ENCODE measurements around the gene ALOX12.
"Not testable (repeated sequence)": the region's sequence is repeated elsewhere in the genome, so short reads cannot be mapped to it uniquely, and the experiment has no call there.

ALOX12 gene

GRCh38 chr17:6995500-6996255, at the start of gene ALOX12:
Gene ALOX12, plus strand, starts transcription at chr17:6996049. Its CDS starts 69 bp downstream, at chr17:6996118.
- Mint-ChIP-seq H3K9me3 (no peaks in the 10 kb centered on the region), H3K36me3 (ENCODE audit: low read depth) (peaks cover 14% of the 10 kb centered on the region), H3K27ac (no peak within 1 kb of the TSS), H3K27me3 (no peaks in the 10 kb centered on the region), H3K4me3 (no peak within 1 kb of the TSS), H3K4me1 (no peaks in the 10 kb centered on the region)
- ATAC-seq (no peak), DNase-seq (no peak)

GRCh38 chr17:6947745-6948144, 48.1 kb upstream of the ALOX12 start:
- Mint-ChIP-seq H3K9me3 (no peaks in the 10 kb centered on the region), H3K4me3 (no peak overlapping the region), H3K27ac (peak overlapping the region; percentile 79), H3K36me3 (ENCODE audit: low read depth) (no peaks in the 10 kb centered on the region), H3K4me1 (peaks cover 17% of the 10 kb centered on the region), H3K27me3 (no peaks in the 10 kb centered on the region)
- DNase-seq (no peak), ATAC-seq (no peak)

DNA sequence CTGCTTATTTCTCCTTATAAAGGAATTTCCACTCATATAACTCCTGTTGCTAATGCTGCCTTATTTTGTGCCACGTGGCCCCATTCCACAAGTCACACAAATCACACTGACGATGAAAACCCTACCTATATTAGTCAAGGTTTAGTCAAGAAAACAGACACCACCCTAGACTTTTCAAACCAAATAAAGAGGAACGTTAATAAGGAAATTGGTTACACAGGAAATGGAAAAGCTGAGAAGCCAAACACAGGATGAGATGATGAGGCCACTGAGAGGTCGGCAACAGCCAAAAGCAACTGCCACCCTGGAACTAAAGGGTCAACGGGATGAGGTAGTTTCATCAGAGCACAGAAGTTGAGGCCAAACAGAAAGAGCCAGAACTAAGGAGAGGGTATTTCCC, 47.3 kb upstream of the ALOX12 start:
- Mint-ChIP-seq H3K4me3 (no peak overlapping the region), H3K4me1 (peaks cover 17% of the 10 kb centered on the region), H3K27ac (peak overlapping the region; percentile 79), H3K36me3 (ENCODE audit: low read depth) (no peaks in the 10 kb centered on the region), H3K27me3 (no peaks in the 10 kb centered on the region), H3K9me3 (no peaks in the 10 kb centered on the region)
- peak; percentile 16 for DNase-seq
- ATAC-seq = peak; percentile 85

- H3K9me3 Mint-ChIP-seq = no peaks in the 10 kb centered on the region
- H3K36me3 Mint-ChIP-seq (ENCODE audit: low read depth) = no peaks in the 10 kb centered on the region
- no peaks in the 10 kb centered on the region for H3K27me3 Mint-ChIP-seq
- DNase-seq = no peak
- H3K4me1 Mint-ChIP-seq = peaks cover 17% of the 10 kb centered on the region
- no peak overlapping the region for H3K4me3 Mint-ChIP-seq
- peak overlapping the region; percentile 79 for H3K27ac Mint-ChIP-seq
- ATAC-seq = no peak
These were observed 46.9 kb upstream of the ALOX12 start for GRCh38 chr17:6948976-6949375.

DNA sequence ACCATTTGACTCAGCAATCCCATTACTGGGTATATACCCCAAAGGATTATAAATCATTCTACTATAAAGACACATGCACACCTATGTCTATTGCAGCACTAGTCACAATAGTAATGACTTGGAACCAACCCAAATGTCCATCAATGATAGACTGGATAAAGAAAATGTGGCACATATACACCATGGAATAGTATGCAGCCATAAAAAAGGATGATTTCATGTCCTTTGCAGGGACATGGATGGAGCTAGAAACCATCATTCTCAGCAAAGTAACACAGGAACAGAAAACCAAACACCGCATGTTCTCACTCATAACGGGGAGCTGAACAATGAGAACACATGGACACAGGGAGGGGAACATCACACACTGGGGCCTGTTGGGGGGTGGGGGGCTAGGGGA, 44.9 kb upstream of the ALOX12 start:
- H3K36me3 Mint-ChIP-seq (ENCODE audit: low read depth); H3K9me3 Mint-ChIP-seq; H3K4me3 Mint-ChIP-seq; H3K27me3 Mint-ChIP-seq; ATAC-seq; DNase-seq; H3K27ac Mint-ChIP-seq: not testable (repeated sequence)
- peaks cover 17% of the 10 kb centered on the region for H3K4me1 Mint-ChIP-seq

DNA sequence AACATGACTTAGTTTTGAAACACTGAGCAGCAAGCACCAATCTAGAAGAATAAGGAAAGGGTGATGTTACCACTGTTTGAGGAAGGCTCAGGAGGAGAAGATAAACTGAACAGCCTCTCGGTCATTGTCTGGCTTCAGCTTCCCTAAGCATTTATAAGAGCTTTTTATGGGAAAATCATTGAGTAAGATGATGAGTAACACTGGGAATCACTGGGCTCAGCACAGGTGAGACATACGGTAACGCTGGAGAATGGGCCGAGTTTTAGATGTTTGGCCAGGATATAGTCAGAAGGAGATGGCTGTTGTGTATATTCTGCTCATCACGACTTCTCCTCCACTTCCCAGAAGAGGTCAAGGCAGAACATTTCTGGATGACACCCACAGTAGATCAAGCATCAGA, 42.2 kb upstream of the ALOX12 start:
- Mint-ChIP-seq H3K9me3 (no peaks in the 10 kb centered on the region), H3K36me3 (ENCODE audit: low read depth) (no peaks in the 10 kb centered on the region), H3K4me1 (peaks cover 8% of the 10 kb centered on the region), H3K27ac (no peak overlapping the region), H3K4me3 (no peak overlapping the region), H3K27me3 (no peaks in the 10 kb centered on the region)
- no peak for DNase-seq
- no peak for ATAC-seq

DNA sequence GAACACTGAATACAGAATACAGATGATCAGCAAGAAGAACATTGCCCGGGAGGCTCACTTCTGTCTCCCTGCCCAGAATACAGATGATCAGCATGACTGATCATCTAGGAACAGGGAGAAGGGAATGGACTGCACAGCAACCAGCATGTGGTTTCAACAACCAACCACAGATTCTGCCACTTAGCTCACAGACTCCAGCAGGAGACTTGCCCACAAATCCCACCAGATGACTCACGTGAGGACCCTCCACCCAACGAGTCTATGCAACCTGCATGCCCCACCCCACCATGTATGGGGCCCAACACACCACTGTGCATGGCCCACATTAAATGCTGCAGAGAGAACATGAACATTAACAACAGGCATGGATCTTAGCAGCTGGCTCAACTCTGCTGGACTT, 36.1 kb upstream of the ALOX12 start:
- H3K9me3 Mint-ChIP-seq = no peaks in the 10 kb centered on the region
- no peak overlapping the region for H3K4me3 Mint-ChIP-seq
- no peaks in the 10 kb centered on the region for H3K4me1 Mint-ChIP-seq
- H3K27me3 Mint-ChIP-seq = no peaks in the 10 kb centered on the region
- DNase-seq (no peak), ATAC-seq (no peak)
- no peaks in the 10 kb centered on the region for H3K36me3 Mint-ChIP-seq (ENCODE audit: low read depth)
- H3K27ac Mint-ChIP-seq = no peak overlapping the region

GRCh38 chr17:6969323-6969726, 26.5 kb upstream of the ALOX12 start:
- peak; percentile 15 for ATAC-seq
- Mint-ChIP-seq H3K27me3 (no peaks in the 10 kb centered on the region), H3K4me1 (peaks cover 10% of the 10 kb centered on the region), H3K9me3 (no peaks in the 10 kb centered on the region), H3K4me3 (no peak overlapping the region), H3K36me3 (ENCODE audit: low read depth) (no peaks in the 10 kb centered on the region), H3K27ac (peak overlapping the region; percentile 5)
- no peak for DNase-seq

GRCh38 chr17:6970992-6971391, 24.9 kb upstream of the ALOX12 start:
- H3K27me3 Mint-ChIP-seq = no peaks in the 10 kb centered on the region
- no peak overlapping the region for H3K4me3 Mint-ChIP-seq
- no peak for DNase-seq
- H3K27ac Mint-ChIP-seq = no peak overlapping the region
- H3K4me1 Mint-ChIP-seq = peaks cover 10% of the 10 kb centered on the region
- no peak for ATAC-seq
- H3K9me3 Mint-ChIP-seq = no peaks in the 10 kb centered on the region
- no peaks in the 10 kb centered on the region for H3K36me3 Mint-ChIP-seq (ENCODE audit: low read depth)

GRCh38 chr17:6979440-6979839, 16.4 kb upstream of the ALOX12 start:
- H3K36me3 Mint-ChIP-seq (ENCODE audit: low read depth); ATAC-seq; H3K27ac Mint-ChIP-seq; H3K4me1 Mint-ChIP-seq; H3K4me3 Mint-ChIP-seq; H3K27me3 Mint-ChIP-seq; H3K9me3 Mint-ChIP-seq; DNase-seq: not testable (repeated sequence)

DNA sequence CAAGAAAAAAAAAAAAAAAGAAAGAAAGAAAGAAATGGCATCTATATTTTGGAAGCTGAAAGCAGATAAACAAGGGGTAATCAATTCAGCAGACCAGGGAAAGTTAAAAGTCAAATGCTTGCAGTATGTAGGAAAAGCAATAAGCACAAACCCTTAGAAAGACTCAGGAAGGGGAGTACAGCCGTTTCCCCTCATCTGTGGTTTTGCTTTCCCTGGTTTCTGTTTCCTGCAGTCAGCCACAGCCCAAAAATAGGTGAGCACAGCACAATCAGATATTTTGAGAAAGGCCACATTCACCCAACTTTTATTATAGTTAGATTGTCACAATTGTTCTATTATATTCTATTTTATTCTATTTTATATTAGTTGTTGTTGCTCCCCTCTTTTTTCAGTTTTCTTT, 14.4 kb upstream of the ALOX12 start:
- H3K36me3 Mint-ChIP-seq (ENCODE audit: low read depth) = no peaks in the 10 kb centered on the region
- H3K4me1 Mint-ChIP-seq = peaks cover 7% of the 10 kb centered on the region
- H3K9me3 Mint-ChIP-seq = no peaks in the 10 kb centered on the region
- ATAC-seq (no peak), DNase-seq (no peak)
- no peak overlapping the region for H3K4me3 Mint-ChIP-seq
- H3K27me3 Mint-ChIP-seq = no peaks in the 10 kb centered on the region
- no peak overlapping the region for H3K27ac Mint-ChIP-seq

- Mint-ChIP-seq H3K27ac (no peak overlapping the region), H3K4me3 (no peak overlapping the region), H3K9me3 (no peaks in the 10 kb centered on the region), H3K36me3 (ENCODE audit: low read depth) (no peaks in the 10 kb centered on the region), H3K27me3 (no peaks in the 10 kb centered on the region), H3K4me1 (peaks cover 7% of the 10 kb centered on the region)
- DNase-seq = no peak
- ATAC-seq = no peak
These were observed 10.6 kb upstream of the ALOX12 start for GRCh38 chr17:6985266-6985665.

- Mint-ChIP-seq H3K27ac (no peak overlapping the region), H3K4me3 (no peak overlapping the region), H3K9me3 (no peaks in the 10 kb centered on the region), H3K27me3 (no peaks in the 10 kb centered on the region), H3K4me1 (no peaks in the 10 kb centered on the region), H3K36me3 (ENCODE audit: low read depth) (no peaks in the 10 kb centered on the region)
- ATAC-seq (no peak), DNase-seq (no peak)
These were observed 9.2 kb upstream of the ALOX12 start for GRCh38 chr17:6986676-6987075.

DNA sequence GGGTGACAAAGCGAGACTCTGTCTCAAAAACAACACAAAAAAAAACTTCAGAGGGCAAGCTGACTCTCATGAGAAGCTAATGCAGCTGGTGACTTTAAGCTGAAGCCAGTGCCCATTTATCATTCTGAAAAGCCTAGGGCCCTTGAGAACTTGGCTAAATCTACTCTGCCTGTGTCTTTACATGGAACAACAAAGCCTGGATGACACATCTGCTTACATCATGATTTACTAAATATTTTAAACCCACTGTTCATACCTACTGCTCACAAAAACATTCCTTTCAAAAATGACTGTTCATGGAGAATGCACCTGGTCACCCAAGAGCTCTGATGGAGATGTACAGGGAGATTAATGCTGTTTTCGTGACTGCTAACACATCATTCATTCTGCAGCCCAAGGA, 6.1 kb upstream of the ALOX12 start:
- no peaks in the 10 kb centered on the region for H3K27me3 Mint-ChIP-seq
- no peak for DNase-seq
- no peak overlapping the region for H3K4me3 Mint-ChIP-seq
- ATAC-seq = no peak
- H3K4me1 Mint-ChIP-seq = no peaks in the 10 kb centered on the region
- H3K27ac Mint-ChIP-seq = no peak overlapping the region
- H3K9me3 Mint-ChIP-seq = no peaks in the 10 kb centered on the region
- peaks cover 1% of the 10 kb centered on the region for H3K36me3 Mint-ChIP-seq (ENCODE audit: low read depth)

- H3K9me3 Mint-ChIP-seq, H3K27ac Mint-ChIP-seq, DNase-seq, H3K4me1 Mint-ChIP-seq, H3K4me3 Mint-ChIP-seq, H3K27me3 Mint-ChIP-seq, ATAC-seq: not testable (repeated sequence)
- peaks cover 14% of the 10 kb centered on the region for H3K36me3 Mint-ChIP-seq (ENCODE audit: low read depth)
These were observed 2.2 kb upstream of the ALOX12 start for GRCh38 chr17:6993613-6994056.

All from activated naive CD8-positive, alpha-beta T cell treated with anti-CD3 and anti-CD28 coated beads, Interleukin-2, amount 50 U/mL, for 24 hours (primary cell).